Loucy (cell line): ENCODE results near the gene TMEM187.

Experiments
- CTCF ChIP-seq: fragments of 200-600 bp; sonication (generic); conservative IDR thresholded peaks from 2 replicates; pipeline ENCODE4 v1.5.1; 2014; ENCODE audit warnings: mild to moderate bottlenecking, antibody characterized with exemption, low read length
- EZH2phosphoT487 ChIP-seq: fragments of 200-600 bp; IDR thresholded peaks from 2 replicates; pipeline ENCODE4 v1.6.1; 2018; ENCODE audit warnings: antibody characterized with exemption, mild to moderate bottlenecking, moderate library complexity, borderline replicate concordance

- TF ChIP-seq CTCF (no peak), EZH2phosphoT487 (no peak)
Observed at GRCh38 chrX:154004315-154004714, 31.8 kb downstream of the TMEM187 start.
